ENCODE results near the gene COL9A3.
"Not testable (repeated sequence)": the region's sequence is repeated elsewhere in the genome, so short reads cannot be mapped to it uniquely, and the experiment has no call there.

Gene COL9A3

GRCh38 chr20:62835931-62836861 is 19.3 kb downstream of the COL9A3 start:
- DNase-seq (ENCODE audit: low spot score), result no peak

DNA sequence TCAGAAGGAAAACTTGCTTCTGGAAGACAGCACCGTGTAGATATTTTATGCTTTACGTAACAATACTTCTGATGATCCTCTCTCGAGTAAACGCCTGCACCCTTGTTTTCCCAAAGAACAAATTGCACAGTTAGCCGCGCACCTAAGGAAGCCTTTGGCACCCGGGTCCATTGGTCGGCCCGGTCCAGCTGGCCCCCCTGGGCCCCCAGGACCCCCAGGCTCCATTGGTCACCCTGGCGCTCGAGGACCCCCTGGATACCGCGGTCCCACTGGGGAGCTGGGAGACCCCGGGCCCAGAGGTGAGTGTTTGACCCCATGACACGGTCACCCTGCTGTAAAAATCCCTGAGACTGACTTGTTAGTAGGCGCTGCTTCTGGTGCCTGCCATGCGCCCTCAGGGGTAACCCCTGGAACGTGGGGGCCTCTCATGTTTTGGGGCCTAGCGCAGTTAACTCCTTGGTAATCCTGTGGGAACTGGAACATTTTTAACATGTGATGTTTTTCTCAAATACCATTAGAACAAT is 20.2 kb downstream of the COL9A3 start:
- DNase-seq (ENCODE audit: low spot score), result no peak

DNA sequence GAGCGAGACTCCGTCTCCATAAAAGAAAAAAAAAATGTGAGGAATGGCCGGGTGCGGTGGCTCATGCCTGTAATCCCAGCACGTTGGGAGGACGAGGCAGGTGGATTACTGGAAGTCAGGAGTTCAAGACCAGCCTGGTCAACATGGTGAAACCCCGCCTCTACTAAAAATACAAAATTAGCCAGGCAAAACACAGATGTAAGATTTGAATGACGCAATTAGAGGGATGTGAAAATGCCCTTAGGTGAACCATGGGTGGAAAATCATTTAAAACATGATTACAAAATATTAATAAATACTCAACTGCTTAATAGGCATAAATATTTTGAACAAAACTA is 20.9 kb downstream of the COL9A3 start:
- no peak for DNase-seq (ENCODE audit: low spot score)

- no peak for DNase-seq (ENCODE audit: low spot score)
These were observed 21.5 kb downstream of the COL9A3 start for GRCh38 chr20:62838128-62838891.

DNA sequence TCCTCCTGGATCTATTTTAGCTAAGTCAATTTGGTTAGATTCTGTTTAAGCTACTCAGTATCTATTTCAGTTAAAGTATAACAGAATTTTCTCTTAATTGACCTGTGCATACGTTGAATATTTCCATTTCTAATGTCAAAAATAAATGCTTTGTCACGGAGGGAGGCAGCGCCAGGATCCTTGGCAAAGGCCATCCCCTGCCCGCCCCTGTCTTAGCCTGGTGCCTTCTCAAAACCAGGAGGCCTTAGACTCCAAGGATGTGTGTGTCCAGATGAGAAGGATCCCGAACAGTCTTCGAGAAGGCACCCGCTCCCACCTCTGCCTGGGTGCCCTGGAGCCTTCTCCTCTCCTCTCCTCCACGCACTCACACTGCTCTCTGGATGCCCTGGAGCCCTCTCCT is 22.4 kb downstream of the COL9A3 start:
- DNase-seq (ENCODE audit: low spot score), result no peak

- no peak for DNase-seq (ENCODE audit: low spot score)
These were observed 23.0 kb downstream of the COL9A3 start for GRCh38 chr20:62839816-62840215.

- DNase-seq (ENCODE audit: low spot score), result no peak
These were observed 23.7 kb downstream of the COL9A3 start for GRCh38 chr20:62840244-62841197.

DNA sequence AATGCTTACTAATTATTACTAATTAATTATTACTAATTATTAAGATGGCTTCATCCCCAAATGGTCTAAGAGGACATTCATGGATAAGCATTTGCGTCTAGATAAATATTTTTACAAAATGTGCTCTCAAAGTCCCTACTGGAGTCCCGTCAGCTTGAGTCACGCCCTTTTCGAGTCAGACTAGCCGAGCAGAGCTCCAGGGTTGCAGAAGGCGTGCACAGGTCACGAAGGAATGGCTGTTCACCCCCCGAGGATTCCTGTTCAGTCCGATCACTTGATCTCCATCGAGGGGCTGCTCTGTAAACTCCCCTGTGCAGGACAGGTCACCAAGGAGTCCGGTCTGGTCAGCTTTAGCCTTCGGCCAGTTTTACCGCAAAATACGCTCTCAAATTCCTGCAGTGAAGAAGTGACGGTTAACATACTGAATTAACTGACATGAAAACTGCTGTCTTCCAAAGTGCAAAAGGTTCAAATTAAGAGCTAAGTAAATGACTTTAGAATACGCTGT is 24.9 kb downstream of the COL9A3 start:
- no peak for DNase-seq (ENCODE audit: low spot score)

- no peak for DNase-seq (ENCODE audit: low spot score)
These were observed 26.8 kb downstream of the COL9A3 start for GRCh38 chr20:62843656-62844055.

GRCh38 chr20:62844182-62844581 is 27.3 kb downstream of the COL9A3 start:
- no peak for DNase-seq (ENCODE audit: low spot score)

DNA sequence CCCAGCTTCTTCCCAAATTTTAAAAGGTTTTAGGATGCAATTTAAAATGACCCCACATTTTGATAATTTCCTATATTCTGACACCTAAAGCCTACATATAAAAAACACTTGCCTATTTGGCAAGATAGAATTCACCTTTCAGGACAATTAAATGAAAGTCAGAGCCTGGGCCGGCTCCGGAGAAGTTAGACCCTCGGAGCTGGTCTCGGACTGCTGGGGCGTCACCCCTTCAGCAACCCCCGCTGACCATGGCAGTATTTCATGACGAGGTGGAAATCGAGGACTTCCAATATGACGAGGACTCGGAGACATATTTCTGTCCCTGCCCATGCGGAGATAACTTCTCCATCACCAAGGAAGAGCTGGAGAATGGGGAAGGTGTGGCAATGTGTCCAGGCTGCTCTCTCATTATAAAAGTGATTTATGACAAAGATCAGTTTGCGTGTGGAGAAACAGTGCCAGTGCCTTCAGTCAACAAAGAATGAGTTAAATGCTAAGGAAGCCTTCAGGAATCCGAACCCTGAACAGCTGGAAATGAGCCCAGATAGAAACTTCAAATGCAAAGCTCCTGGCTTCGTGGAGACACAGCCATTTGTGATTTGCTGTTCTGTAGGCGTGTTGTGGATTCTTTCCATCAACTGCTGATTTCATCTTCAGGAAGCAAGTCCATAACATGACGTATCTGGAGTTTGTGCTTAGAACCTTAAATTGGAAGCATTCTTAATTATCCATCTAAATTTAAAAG is 28.7 kb downstream of the COL9A3 start:
- no peak for DNase-seq (ENCODE audit: low spot score)

- DNase-seq (ENCODE audit: low spot score), result no peak
These were observed 29.5 kb downstream of the COL9A3 start for GRCh38 chr20:62846166-62846890.

DNA sequence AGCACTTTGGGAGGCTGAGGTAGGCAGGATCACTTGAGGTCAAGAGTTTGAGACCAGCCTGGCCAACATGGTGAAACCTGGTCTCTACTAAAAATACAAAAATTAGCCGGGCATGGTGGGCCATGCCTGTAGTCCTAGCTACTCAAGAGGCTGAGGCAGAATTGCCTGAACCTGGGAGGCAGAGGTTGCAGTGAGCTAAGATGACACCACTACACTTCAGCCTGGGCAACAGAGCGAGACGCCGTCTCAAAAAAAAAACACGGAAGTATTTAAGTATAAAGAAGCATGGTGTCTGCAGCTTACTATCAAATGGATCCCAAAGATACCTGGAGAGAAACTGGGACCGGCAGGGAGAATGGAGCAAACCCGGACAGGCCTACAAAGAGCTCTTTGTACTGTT is 32.1 kb downstream of the COL9A3 start:
- DNase-seq (ENCODE audit: low spot score), result not testable (repeated sequence)

- no peak for DNase-seq (ENCODE audit: low spot score)
These were observed 32.6 kb downstream of the COL9A3 start for GRCh38 chr20:62849431-62849830.

DNA sequence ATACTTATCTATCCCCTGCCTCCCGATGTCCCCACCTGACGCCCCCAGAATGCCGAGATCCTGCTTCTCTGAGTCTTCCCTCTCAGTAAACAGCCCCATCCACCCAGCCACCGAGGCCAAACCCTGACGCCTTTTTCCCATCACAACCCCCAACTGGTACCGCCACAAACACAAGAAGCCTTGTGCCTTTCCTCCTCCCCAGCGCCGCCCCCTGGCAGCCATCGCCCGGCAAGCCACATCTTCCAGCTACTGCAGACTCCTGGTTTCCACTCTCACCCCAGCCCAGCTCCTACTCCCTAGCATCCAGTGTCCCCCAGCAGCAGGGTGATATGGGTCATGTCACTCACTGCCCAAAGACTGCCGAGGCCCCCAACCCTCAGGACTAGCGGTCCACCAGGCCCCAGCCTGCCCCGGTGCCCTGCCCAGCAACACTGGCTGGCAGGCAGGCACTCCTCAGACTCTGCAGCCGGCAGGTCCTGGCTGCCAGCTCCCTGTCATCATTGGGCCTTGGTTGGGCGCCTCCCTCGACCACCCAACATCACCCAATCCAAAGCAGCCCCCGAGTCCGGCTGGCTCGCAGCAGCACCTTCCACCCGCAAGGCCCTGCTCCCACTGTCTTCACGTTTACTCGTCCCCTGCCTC is 33.6 kb downstream of the COL9A3 start:
- peak; percentile 86 for DNase-seq (ENCODE audit: low spot score)

DNA sequence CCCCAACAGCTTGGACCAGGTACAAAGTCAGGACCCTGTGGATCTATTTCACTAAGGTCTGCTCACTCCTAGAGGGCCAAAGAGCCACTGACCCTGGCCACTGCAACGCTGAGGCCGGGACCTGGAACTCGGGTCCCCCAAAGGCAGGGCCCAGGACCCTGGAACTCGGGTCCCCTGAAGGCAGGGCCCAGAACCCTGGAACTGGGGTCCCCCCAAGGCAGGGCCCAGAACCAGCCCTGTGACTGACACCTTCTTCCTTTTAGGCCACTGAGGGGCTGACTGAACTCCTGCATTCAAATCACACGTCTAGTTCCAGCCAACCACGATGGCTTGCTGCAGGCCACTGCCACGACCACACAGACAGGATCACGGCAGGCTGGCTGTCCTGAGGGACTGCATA is 35.3 kb downstream of the COL9A3 start:
- no peak for DNase-seq (ENCODE audit: low spot score)

- DNase-seq (ENCODE audit: low spot score), result no peak
These were observed 36.0 kb downstream of the COL9A3 start for GRCh38 chr20:62852841-62853240.

DNA sequence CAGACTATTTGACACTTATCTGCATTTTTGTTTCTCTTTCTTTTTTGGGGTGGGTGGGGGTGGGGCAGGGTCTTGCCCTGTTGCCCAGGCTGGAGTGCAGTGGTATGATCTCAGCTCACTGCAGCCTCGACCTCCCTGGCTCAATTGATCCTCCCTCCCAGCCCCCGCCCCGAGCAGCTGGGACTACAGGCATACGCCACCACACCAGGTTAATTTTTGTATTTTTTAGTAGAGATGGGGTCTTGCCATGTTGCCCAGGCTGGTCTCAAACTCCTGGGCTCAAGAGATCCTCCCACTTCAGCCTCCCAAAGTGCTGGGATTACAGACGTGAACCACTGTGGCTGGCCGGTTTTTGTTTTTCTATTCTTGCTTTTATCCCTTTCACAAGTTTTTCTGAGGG is 36.5 kb downstream of the COL9A3 start:
- DNase-seq (ENCODE audit: low spot score), result not testable (repeated sequence)

- no peak for DNase-seq (ENCODE audit: low spot score)
These were observed 37.3 kb downstream of the COL9A3 start for GRCh38 chr20:62854121-62854520.

GRCh38 chr20:62855120-62855519 is 38.3 kb downstream of the COL9A3 start:
- no peak for DNase-seq (ENCODE audit: low spot score)

Measured in pons (tissue), 1 donor.